Hepatocyte (in vitro differentiated cells): ENCODE results near the gene ELK4. TPM values are rescaled to one million over a fixed set of nuclear protein-coding genes. Genes with fewer than 3 reads are reported as not detected.

Source experiments
- DNase-seq: peaks from one replicate; pipeline ENCODE4 v3.0.0-alpha.2; 2016; ENCODE audit warnings: low spot score
- H2AFZ ChIP-seq: fragments of 200-600 bp; sonication (generic); 2 replicates; pipeline ENCODE4 v1.6.0; 2016; ENCODE audit warnings: antibody characterized with exemption, mild to moderate bottlenecking
- H3K27ac ChIP-seq: fragments of 200-600 bp; sonication (generic); 2 replicates; pipeline ENCODE4 v1.5.1; 2016; ENCODE audit warnings: mild to moderate bottlenecking
- H3K27me3 ChIP-seq: fragments of 200-600 bp; sonication (generic); 2 replicates; pipeline ENCODE4 v1.6.1; 2016
- H3K36me3 ChIP-seq: fragments of 200-600 bp; sonication (generic); replicated peaks from 2 replicates; pipeline ENCODE4 v1.5.1; 2016; ENCODE audit warnings: low read depth; ENCODE audit not compliant: insufficient read depth
- H3K4me1 ChIP-seq: fragments of 200-600 bp; sonication (generic); 2 replicates; pipeline ENCODE4 v1.5.1; 2016; ENCODE audit warnings: mild to moderate bottlenecking, moderate library complexity; ENCODE audit not compliant: insufficient read depth
- H3K4me2 ChIP-seq: fragments of 200-600 bp; sonication (generic); 2 replicates; pipeline ENCODE4 v1.6.0; 2016
- H3K4me3 ChIP-seq: fragments of 200-600 bp; sonication (generic); 2 replicates; pipeline ENCODE4 v1.5.1; 2016; ENCODE audit warnings: mild to moderate bottlenecking
- H3K79me2 ChIP-seq: fragments of 200-600 bp; sonication (generic); 2 replicates; pipeline ENCODE4 v1.6.0; 2017; ENCODE audit warnings: mild to moderate bottlenecking
- H3K9me2 ChIP-seq: fragments of 200-600 bp; sonication (generic); replicated peaks from 2 replicates; pipeline ENCODE4 v1.6.0; 2017; ENCODE audit warnings: mild to moderate bottlenecking; ENCODE audit not compliant: insufficient read depth
- H3K9me3 ChIP-seq: fragments of 200-600 bp; sonication (generic); 2 replicates; pipeline ENCODE4 v1.5.1; 2016; ENCODE audit warnings: low read depth, mild to moderate bottlenecking
- H4K20me1 ChIP-seq: fragments of 200-600 bp; sonication (generic); 2 replicates; pipeline ENCODE4 v1.6.0; 2016; ENCODE audit warnings: mild to moderate bottlenecking; ENCODE audit not compliant: insufficient read depth, poor library complexity, severe bottlenecking
- EZH2 ChIP-seq: fragments of 200-600 bp; sonication (generic); IDR thresholded peaks from 2 replicates; pipeline ENCODE4 v1.6.1; 2016; ENCODE audit warnings: antibody characterized with exemption, mild to moderate bottlenecking, borderline replicate concordance
- EZH2phosphoT487 ChIP-seq: fragments of 200-600 bp; sonication (generic); IDR thresholded peaks from one replicate; pipeline ENCODE4 v1.6.1; 2018; ENCODE audit warnings: antibody characterized with exemption, mild to moderate bottlenecking, low read depth, moderate library complexity; ENCODE audit not compliant: unreplicated experiment, severe bottlenecking
- WGBS: methylation state at CpG from one replicate; pipeline ENCODE4 v1.1.6; 2016; ENCODE audit warnings: low lambda C conversion rate; ENCODE audit errors: missing lambda C conversion rate; 5-methylcytosine and 5-hydroxymethylcytosine counted together
- polyA plus RNA-seq: library from polyadenylated mRNA; unstranded; fragments of >200 nt; fragmentation: Nextera tagmentation; extraction: Ambion mirVana; gene quantifications from 2 replicates; pipeline ENCODE4 v1.2.1, GENCODE V29; 2016
- small RNA-seq: library from RNA; depleted of rRNA; stranded (forward); fragments of <200 nt; gene quantifications from one replicate; pipeline ENCODE3, GENCODE V24; 2014
- total RNA-seq: library from RNA; depleted of rRNA; stranded (reverse); fragments of >200 nt; gene quantifications from 2 replicates; pipeline ENCODE4 v1.2.3, GENCODE V29; 2014
- TF ChIP-seq, protein P1 (sequence below): fragments of 200-600 bp; sonication (generic); IDR thresholded peaks from 2 replicates; pipeline ENCODE4 v1.5.1; 2016; ENCODE audit warnings: antibody characterized with exemption, mild to moderate bottlenecking; ENCODE audit not compliant: poor library complexity

Gene ELK4
- total and polyA plus RNA-seq, 2 experiments from 2014 or later = 6.1 to 19.1 TPM

- no peaks in the 10 kb centered on the region for H3K9me2 ChIP-seq
- H3K9me3 ChIP-seq = no peaks in the 10 kb centered on the region
- H3K4me2 ChIP-seq = no peak overlapping the region
- H3K4me1 ChIP-seq = no peaks in the 10 kb centered on the region
- H3K36me3 ChIP-seq = no peaks in the 10 kb centered on the region
- no peak overlapping the region for H3K27ac ChIP-seq
- H4K20me1 ChIP-seq = no peaks in the 10 kb centered on the region
- peaks cover 10% of the 10 kb centered on the region for H3K27me3 ChIP-seq
- 93% methylated on average over 1 of the region's 1 CpG for WGBS
- no peak overlapping the region for H2AFZ ChIP-seq
- no peak for TF ChIP-seq EZH2phosphoT487
- TF ChIP-seq, protein P1, sequence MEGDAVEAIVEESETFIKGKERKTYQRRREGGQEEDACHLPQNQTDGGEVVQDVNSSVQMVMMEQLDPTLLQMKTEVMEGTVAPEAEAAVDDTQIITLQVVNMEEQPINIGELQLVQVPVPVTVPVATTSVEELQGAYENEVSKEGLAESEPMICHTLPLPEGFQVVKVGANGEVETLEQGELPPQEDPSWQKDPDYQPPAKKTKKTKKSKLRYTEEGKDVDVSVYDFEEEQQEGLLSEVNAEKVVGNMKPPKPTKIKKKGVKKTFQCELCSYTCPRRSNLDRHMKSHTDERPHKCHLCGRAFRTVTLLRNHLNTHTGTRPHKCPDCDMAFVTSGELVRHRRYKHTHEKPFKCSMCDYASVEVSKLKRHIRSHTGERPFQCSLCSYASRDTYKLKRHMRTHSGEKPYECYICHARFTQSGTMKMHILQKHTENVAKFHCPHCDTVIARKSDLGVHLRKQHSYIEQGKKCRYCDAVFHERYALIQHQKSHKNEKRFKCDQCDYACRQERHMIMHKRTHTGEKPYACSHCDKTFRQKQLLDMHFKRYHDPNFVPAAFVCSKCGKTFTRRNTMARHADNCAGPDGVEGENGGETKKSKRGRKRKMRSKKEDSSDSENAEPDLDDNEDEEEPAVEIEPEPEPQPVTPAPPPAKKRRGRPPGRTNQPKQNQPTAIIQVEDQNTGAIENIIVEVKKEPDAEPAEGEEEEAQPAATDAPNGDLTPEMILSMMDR = no peak
- TF ChIP-seq EZH2 = no peak
- H3K79me2 ChIP-seq = no peaks in the 10 kb centered on the region
- no peak for DNase-seq
- no peak overlapping the region for H3K4me3 ChIP-seq
Measured at GRCh38 chr1:205561501-205562203, 70.2 kb downstream of the ELK4 start.

Small RNAs within 50 kb of the gene (small RNA-seq; reads per million reads assigned to genes)
- gene RNU2-19P (not detected), gene RNU6-418P (not detected)

Other genes with a start within 250 kb of the ELK4 start
- gene LEMD1, start 210.0 kb downstream of the ELK4 start, total RNA-seq = 2.4 TPM in 1 of 2 replicates, not detected in the other
- gene LEMD1, start 210.0 kb downstream of the ELK4 start, polyA plus RNA-seq = 0.35 and 2.6 TPM in 2 replicates
- gene BLACAT1, start 176.0 kb downstream of the ELK4 start, total RNA-seq = 0.40 and 0.48 TPM in 2 replicates
- gene BLACAT1, start 176.0 kb downstream of the ELK4 start, polyA plus RNA-seq = 0.35 and 0.58 TPM in 2 replicates
- 4.5 and 8.0 TPM in 2 replicates for gene CDK18, start 127.3 kb downstream of the ELK4 start, total RNA-seq
- gene CDK18, start 127.3 kb downstream of the ELK4 start, polyA plus RNA-seq = 16.7 and 20.0 TPM in 2 replicates
- 10.0 and 12.2 TPM in 2 replicates for gene SLC45A3, start 48.5 kb upstream of the ELK4 start, total RNA-seq
- gene SLC45A3, start 48.5 kb upstream of the ELK4 start, polyA plus RNA-seq = 4.6 and 4.8 TPM in 2 replicates
- gene NUCKS1, start 118.2 kb upstream of the ELK4 start, total RNA-seq = 135 and 143 TPM in 2 replicates
- gene NUCKS1, start 118.2 kb upstream of the ELK4 start, polyA plus RNA-seq = 24.7 and 28.4 TPM in 2 replicates
- 45.4 and 47.5 TPM in 2 replicates for gene RAB29, start 143.5 kb upstream of the ELK4 start, total RNA-seq
- 33.3 and 33.8 TPM in 2 replicates for gene RAB29, start 143.5 kb upstream of the ELK4 start, polyA plus RNA-seq
- 10.4 and 16.8 TPM in 2 replicates for gene SLC41A1, start 181.2 kb upstream of the ELK4 start, total RNA-seq
- gene SLC41A1, start 181.2 kb upstream of the ELK4 start, polyA plus RNA-seq = 13.8 and 15.3 TPM in 2 replicates
- not detected in 2 replicates for gene PM20D1, start 218.1 kb upstream of the ELK4 start, total RNA-seq
- 0.07 and 0.08 TPM in 2 replicates for gene PM20D1, start 218.1 kb upstream of the ELK4 start, polyA plus RNA-seq